Measurements from ENCODE around the gene ZNF764. TPM values are rescaled to one million over a fixed set of nuclear protein-coding genes. Genes with fewer than 3 reads are reported as not detected.

Gene ZNF764
- total RNA-seq, 4 donors from 2014 or later, result 9.3 to 15.4 (median 11.8) TPM

GRCh38 chr16:30515275-30515674 lies 42.9 kb downstream of the ZNF764 start:
- 87 to 88% methylated on average over 2 of the region's 2 CpGs for WGBS, 2 donors
- intact Hi-C loops (cut with DNase I), result no loop called here
- H3K27ac ChIP-seq, result no peak overlapping the region
- TF ChIP-seq, protein P1, sequence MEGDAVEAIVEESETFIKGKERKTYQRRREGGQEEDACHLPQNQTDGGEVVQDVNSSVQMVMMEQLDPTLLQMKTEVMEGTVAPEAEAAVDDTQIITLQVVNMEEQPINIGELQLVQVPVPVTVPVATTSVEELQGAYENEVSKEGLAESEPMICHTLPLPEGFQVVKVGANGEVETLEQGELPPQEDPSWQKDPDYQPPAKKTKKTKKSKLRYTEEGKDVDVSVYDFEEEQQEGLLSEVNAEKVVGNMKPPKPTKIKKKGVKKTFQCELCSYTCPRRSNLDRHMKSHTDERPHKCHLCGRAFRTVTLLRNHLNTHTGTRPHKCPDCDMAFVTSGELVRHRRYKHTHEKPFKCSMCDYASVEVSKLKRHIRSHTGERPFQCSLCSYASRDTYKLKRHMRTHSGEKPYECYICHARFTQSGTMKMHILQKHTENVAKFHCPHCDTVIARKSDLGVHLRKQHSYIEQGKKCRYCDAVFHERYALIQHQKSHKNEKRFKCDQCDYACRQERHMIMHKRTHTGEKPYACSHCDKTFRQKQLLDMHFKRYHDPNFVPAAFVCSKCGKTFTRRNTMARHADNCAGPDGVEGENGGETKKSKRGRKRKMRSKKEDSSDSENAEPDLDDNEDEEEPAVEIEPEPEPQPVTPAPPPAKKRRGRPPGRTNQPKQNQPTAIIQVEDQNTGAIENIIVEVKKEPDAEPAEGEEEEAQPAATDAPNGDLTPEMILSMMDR (IDR thresholded peaks at IDR 0.05), result no peak
- TF ChIP-seq POLR2A (IDR thresholded peaks at IDR 0.05), result no peak
- H3K4me3 ChIP-seq (replicated peaks in 1 of 3), result no peak overlapping the region
- no peaks in the 10 kb centered on the region for H3K27me3 ChIP-seq
- DNase-seq, result no peak
- H3K36me3 ChIP-seq, result no peaks in the 10 kb centered on the region
- no peaks in the 10 kb centered on the region for H3K4me1 ChIP-seq
- no peaks in the 10 kb centered on the region for H3K9me3 ChIP-seq

DNA sequence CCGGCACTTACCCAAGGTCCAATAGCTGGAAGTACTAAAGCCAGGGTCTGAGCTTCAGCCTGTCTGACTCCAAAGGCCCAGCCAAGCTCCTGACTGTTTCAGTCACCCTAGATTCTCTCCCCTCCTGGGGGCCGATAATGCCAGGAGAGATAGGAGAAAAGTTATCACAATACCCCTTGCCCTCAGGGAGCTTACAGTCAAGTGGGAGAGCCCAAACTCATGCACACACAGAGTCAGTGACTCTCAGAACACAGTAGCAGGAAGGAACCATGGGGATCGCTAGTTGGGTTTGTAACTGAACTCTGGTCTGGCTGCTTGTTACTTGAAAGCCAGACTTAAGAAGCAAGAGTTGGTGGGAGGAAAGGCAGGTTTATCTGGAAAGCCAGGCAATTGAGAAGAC lies 46.7 kb downstream of the ZNF764 start:
- no peak for TF ChIP-seq POLR2A (IDR thresholded peaks at IDR 0.05)
- TF ChIP-seq, protein P1 (IDR thresholded peaks at IDR 0.05), result no peak

DNA sequence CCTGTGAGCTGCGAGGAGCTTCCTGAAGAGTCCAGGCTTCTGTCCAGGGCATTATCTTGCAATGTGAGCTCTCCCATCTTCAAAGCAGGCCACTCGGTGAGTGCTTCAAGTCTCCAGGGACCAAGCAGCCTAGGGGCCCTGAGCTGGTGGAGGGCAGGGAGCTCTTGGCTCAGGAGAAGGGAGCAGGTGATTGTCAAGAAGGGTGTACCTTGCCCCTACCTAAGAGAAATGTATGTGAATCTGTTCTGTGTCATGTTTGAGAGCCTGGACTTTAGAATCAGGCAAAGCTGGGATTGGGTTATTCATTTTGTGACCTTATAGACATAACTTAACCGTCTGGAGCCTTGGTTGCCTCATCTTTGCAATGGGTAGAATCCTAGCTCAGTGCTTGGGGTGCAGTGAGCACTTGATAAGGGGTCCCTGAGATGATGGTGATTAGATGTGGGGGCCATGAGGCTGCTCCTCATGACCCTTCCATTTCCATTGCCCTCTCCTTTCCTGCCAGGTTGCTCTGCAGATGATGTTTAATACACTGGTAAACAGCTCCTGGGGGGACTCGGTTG lies 47.7 kb downstream of the ZNF764 start:
- no peaks in the 10 kb centered on the region for H3K27me3 ChIP-seq

More for the DNA sequence above, 46.7 kb downstream of the ZNF764 start:
- Histone ChIP-seq H3K9me3 (no peaks in the 10 kb centered on the region), H3K36me3 (no peaks in the 10 kb centered on the region), H3K4me1 (no peaks in the 10 kb centered on the region), H3K27me3 (no peaks in the 10 kb centered on the region), H3K4me3 (replicated peaks in 1 of 3) (no peak overlapping the region), H3K27ac (no peak overlapping the region)
- DNase-seq, result no peak
- intact Hi-C loops (cut with DNase I), result loop anchor here (5.0 kb wide), 1 partner anchor 74 kb away; no protein-coding TSS in a partner anchor
- 81 to 95% methylated on average over 3 of the region's 3 CpGs for WGBS, 2 donors

GRCh38 chr16:30509081-30509765 lies 49.0 kb downstream of the ZNF764 start:
- WGBS, 2 donors, result 76 to 86% methylated on average over 4 of the region's 4 CpGs
- H3K4me3 ChIP-seq (replicated peaks in 1 of 3), result no peak overlapping the region
- intact Hi-C loops (cut with DNase I), result no loop called here
- no peak for DNase-seq
- no peaks in the 10 kb centered on the region for H3K27me3 ChIP-seq
- TF ChIP-seq POLR2A (IDR thresholded peaks at IDR 0.05), result no peak
- TF ChIP-seq, protein P1 (IDR thresholded peaks at IDR 0.05), result no peak
- no peaks in the 10 kb centered on the region for H3K9me3 ChIP-seq
- no peaks in the 10 kb centered on the region for H3K36me3 ChIP-seq
- no peak overlapping the region for H3K27ac ChIP-seq
- H3K4me1 ChIP-seq, result no peaks in the 10 kb centered on the region

More for the DNA sequence above, 47.7 kb downstream of the ZNF764 start:
- 71 to 74% methylated on average over 3 to 4 of the region's 4 CpGs for WGBS, 2 donors
- intact Hi-C loops (cut with DNase I), result loop anchor here (5.0 kb wide), 1 partner anchor 73 kb away; no protein-coding TSS in a partner anchor
- no peak overlapping the region for H3K27ac ChIP-seq
- no peak for DNase-seq
- H3K4me1 ChIP-seq, result no peaks in the 10 kb centered on the region
- TF ChIP-seq POLR2A (IDR thresholded peaks at IDR 0.05), result no peak
- TF ChIP-seq, protein P1 (IDR thresholded peaks at IDR 0.05), result no peak
- no peaks in the 10 kb centered on the region for H3K36me3 ChIP-seq
- no peaks in the 10 kb centered on the region for H3K9me3 ChIP-seq
- no peak overlapping the region for H3K4me3 ChIP-seq (replicated peaks in 1 of 3)

Small RNAs within 50 kb of the gene (microRNA-seq; reads per million reads assigned to microRNA genes)
- not detected for gene MIR4518

Small RNAs within 50 kb of the gene (small RNA-seq; reads per million reads assigned to genes)
- gene AC093249.4 (not detected), gene MIR4518 (not detected)

Other genes with a start within 250 kb of the ZNF764 start
- 10 to 100 TPM; 39.1 to 68.5 (median 56.1) TPM for gene CD2BP2, start 203.1 kb downstream of the ZNF764 start, total RNA-seq
- 10 to 100 TPM; 26.6 to 38.1 (median 33.5) TPM for gene TBC1D10B, start 187.9 kb downstream of the ZNF764 start, total RNA-seq
- gene MYL11, start 183.6 kb downstream of the ZNF764 start, total RNA-seq, result not detected
- gene SEPTIN1, start 175.8 kb downstream of the ZNF764 start, total RNA-seq, result 1 to 10 TPM in 3 of 4 donors, under 1 TPM in 1; 0.56 to 3.4 (median 1.4) TPM
- gene ZNF48, start 163.0 kb downstream of the ZNF764 start, total RNA-seq, result 10 to 100 TPM in 2 of 4 donors, 1 to 10 TPM in 2; 8.5 to 12.2 (median 9.4) TPM
- gene ZNF771, start 150.8 kb downstream of the ZNF764 start, total RNA-seq, result 10 to 100 TPM in 3 of 4 donors, 1 to 10 TPM in 1; 9.1 to 29.5 (median 19.1) TPM
- 10 to 100 TPM; 18.8 to 26.4 (median 22.5) TPM for gene DCTPP1, start 128.3 kb downstream of the ZNF764 start, total RNA-seq
- gene SEPHS2, start 112.5 kb downstream of the ZNF764 start, total RNA-seq, result 10 to 100 TPM; 34.5 to 41.3 (median 39.9) TPM
- 1 to 10 TPM in 3 of 4 donors, under 1 TPM in 1; 0.56 to 4.6 (median 2.8) TPM for gene ITGAL, start 85.6 kb downstream of the ZNF764 start, total RNA-seq
- 10 to 100 TPM; 27.4 to 44.9 (median 32.3) TPM for gene ZNF768, start 31.8 kb downstream of the ZNF764 start, total RNA-seq
- gene ZNF747, start 23.5 kb downstream of the ZNF764 start, total RNA-seq, result 10 to 100 TPM; 13.6 to 30.7 (median 21.8) TPM
- 10 to 100 TPM; 10.6 to 26.1 (median 16.5) TPM for gene ZNF688, start 13.3 kb upstream of the ZNF764 start, total RNA-seq
- gene ZNF785, start 27.3 kb upstream of the ZNF764 start, total RNA-seq, result 10 to 100 TPM; 10.3 to 16.9 (median 12.4) TPM
- 10 to 100 TPM in 3 of 4 donors, 1 to 10 TPM in 1; 9.7 to 14.7 (median 11.8) TPM for gene ZNF689, start 52.0 kb upstream of the ZNF764 start, total RNA-seq
- gene PRR14, start 92.6 kb upstream of the ZNF764 start, total RNA-seq, result 10 to 100 TPM; 26.5 to 44.7 (median 34.7) TPM
- gene FBRS, start 100.1 kb upstream of the ZNF764 start, total RNA-seq, result 10 to 100 TPM; 35.6 to 56.8 (median 42.1) TPM
- 10 to 100 TPM; 32.9 to 57.7 (median 50.7) TPM for gene SRCAP, start 140.8 kb upstream of the ZNF764 start, total RNA-seq
- gene PHKG2, start 190.1 kb upstream of the ZNF764 start, total RNA-seq, result 10 to 100 TPM; 28.1 to 52.8 (median 42.3) TPM
- 10 to 100 TPM in 3 of 4 donors, 1 to 10 TPM in 1; 9.6 to 24.7 (median 15.5) TPM for gene CFAP119, start 203.7 kb upstream of the ZNF764 start, total RNA-seq
- gene RNF40, start 203.9 kb upstream of the ZNF764 start, total RNA-seq, result 100 to 1,000 TPM; 105 to 147 (median 113) TPM
- gene ZNF629, start 228.8 kb upstream of the ZNF764 start, total RNA-seq, result 10 to 100 TPM; 14.5 to 26.7 (median 19.0) TPM

All from thyroid gland (tissue), 4 donors.